ENCODE data around the gene TFIP11. TPM values are rescaled to one million over a fixed set of nuclear protein-coding genes. Genes with fewer than 3 reads are reported as not detected.
"Not testable (repeated sequence)": the region's sequence is repeated elsewhere in the genome, so short reads cannot be mapped to it uniquely, and the experiment has no call there.

The TFIP11 gene
- total RNA-seq, 1 experiment from 2014 or later, result 39.8 TPM

DNA sequence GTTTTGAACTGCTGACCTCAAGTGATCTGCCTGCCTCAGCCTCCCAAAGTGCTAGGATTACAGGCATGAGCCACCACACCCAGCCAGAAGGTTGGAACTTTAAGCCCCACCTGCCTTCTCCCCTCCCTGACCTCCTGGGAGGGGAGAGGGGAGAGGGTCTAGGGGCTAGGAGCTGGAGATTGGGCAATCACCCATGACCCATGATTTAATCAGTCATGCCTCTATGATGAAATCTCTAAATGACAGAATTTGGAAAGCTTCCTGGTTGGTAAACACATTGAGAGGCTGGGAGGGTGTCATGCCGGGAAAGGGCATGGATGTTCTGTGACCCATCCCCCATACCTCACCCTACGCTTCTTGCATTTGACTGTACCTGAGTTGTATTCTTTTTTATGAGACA is 17.1 kb upstream of the TFIP11 start:
- TF ChIP-seq, protein P1, sequence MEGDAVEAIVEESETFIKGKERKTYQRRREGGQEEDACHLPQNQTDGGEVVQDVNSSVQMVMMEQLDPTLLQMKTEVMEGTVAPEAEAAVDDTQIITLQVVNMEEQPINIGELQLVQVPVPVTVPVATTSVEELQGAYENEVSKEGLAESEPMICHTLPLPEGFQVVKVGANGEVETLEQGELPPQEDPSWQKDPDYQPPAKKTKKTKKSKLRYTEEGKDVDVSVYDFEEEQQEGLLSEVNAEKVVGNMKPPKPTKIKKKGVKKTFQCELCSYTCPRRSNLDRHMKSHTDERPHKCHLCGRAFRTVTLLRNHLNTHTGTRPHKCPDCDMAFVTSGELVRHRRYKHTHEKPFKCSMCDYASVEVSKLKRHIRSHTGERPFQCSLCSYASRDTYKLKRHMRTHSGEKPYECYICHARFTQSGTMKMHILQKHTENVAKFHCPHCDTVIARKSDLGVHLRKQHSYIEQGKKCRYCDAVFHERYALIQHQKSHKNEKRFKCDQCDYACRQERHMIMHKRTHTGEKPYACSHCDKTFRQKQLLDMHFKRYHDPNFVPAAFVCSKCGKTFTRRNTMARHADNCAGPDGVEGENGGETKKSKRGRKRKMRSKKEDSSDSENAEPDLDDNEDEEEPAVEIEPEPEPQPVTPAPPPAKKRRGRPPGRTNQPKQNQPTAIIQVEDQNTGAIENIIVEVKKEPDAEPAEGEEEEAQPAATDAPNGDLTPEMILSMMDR (IDR thresholded peaks at IDR 0.05; ENCODE audit: unreplicated experiment), result no peak
- Mint-ChIP-seq H3K9me3 (ENCODE audit: low read depth, unreplicated experiment) (no peaks in the 10 kb centered on the region), H3K27me3 (ENCODE audit: unreplicated experiment) (no peaks in the 10 kb centered on the region), H3K4me1 (ENCODE audit: low read depth, unreplicated experiment) (no peaks in the 10 kb centered on the region), H3K4me3 (ENCODE audit: low read depth, unreplicated experiment) (no peak overlapping the region), H3K36me3 (ENCODE audit: insufficient read depth, unreplicated experiment) (no peaks in the 10 kb centered on the region), H3K27ac (ENCODE audit: unreplicated experiment) (no peak overlapping the region)
- DNase-seq, result no peak
- BruUV-seq (replicated peaks), result no TSS peak
- intact Hi-C loops (cut with micrococcal nuclease; ENCODE audit: unreplicated experiment), result no loop called here
- CTCF ChIA-PET, result interaction anchor here (0.6 kb wide), 1 partner anchor 47 kb away, joined by 3 read pairs; no protein-coding TSS in a partner anchor

DNA sequence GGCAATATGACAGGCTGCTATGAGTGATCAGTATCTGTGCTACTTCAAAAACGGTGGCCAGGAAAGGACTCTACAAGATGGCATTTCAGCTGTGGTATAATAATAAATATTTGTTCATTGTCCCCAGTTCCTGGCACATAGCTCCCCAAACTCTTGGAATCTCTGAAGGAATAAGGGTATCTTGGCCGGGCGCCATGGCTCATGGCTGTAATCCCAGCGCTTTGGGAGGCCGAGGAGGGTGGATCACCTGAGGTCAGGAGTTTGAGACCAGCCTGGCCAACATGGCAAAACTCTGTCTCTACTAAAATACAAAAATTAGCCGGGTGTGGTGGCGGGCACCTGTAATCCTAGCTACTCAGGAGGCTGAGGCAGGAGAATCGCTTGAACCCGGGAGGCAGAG is 16.2 kb upstream of the TFIP11 start:
- H3K36me3 Mint-ChIP-seq (ENCODE audit: insufficient read depth, unreplicated experiment); H3K9me3 Mint-ChIP-seq (ENCODE audit: low read depth, unreplicated experiment); BruUV-seq (replicated peaks); H3K27ac Mint-ChIP-seq (ENCODE audit: unreplicated experiment); H3K27me3 Mint-ChIP-seq (ENCODE audit: unreplicated experiment); H3K4me1 Mint-ChIP-seq (ENCODE audit: low read depth, unreplicated experiment); H3K4me3 Mint-ChIP-seq (ENCODE audit: low read depth, unreplicated experiment); CTCF ChIA-PET; intact Hi-C loops (cut with micrococcal nuclease; ENCODE audit: unreplicated experiment); DNase-seq: not testable (repeated sequence)

DNA sequence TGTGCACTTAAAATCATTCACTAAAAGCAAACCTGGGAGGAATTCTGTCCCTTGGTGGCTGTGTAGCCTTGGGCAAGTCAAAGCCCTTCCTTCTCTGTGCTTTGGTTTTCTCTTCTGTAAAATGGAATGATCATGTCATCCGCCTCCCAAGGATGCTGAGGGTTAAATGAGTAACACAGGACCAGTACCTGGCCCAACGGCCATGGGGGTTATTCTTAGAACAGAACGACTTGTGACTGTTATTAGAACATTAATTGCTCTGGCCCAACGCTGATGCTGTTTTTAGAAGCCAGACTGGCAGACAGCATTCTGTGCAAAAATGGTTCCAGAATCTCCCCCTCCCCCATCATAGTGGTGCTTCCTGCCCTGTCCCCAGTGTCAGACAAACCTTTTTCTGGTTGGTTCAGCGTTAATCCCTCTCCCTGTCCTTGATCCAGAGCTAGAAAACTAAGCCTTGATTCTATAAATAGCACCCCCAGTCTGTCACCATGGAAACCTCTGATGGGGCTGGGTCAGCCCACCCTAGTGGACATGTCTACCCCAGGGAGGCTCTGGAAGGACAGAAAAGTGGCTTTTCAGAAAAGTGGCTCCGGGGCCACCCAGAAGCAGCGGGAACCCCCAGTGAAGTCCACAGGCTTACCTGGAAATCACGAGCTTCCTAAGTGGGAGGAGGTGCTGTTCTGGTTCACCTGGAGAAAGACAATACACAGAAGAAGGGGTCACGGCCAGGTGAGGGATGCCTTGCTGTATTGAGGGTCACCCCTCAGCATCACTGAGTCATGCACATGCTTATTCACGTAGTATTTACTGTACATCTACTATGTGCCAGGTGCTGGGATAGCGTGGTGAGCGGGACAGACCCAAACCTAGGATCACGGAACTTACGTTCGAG is 15.5 kb upstream of the TFIP11 start:
- no peak overlapping the region for H3K27ac Mint-ChIP-seq (ENCODE audit: unreplicated experiment)
- H3K36me3 Mint-ChIP-seq (ENCODE audit: insufficient read depth, unreplicated experiment), result no peaks in the 10 kb centered on the region
- no peak overlapping the region for H3K4me3 Mint-ChIP-seq (ENCODE audit: low read depth, unreplicated experiment)
- no peaks in the 10 kb centered on the region for H3K4me1 Mint-ChIP-seq (ENCODE audit: low read depth, unreplicated experiment)
- no peaks in the 10 kb centered on the region for H3K27me3 Mint-ChIP-seq (ENCODE audit: unreplicated experiment)
- no peak for DNase-seq
- BruUV-seq (replicated peaks), result no TSS peak
- TF ChIP-seq, protein P1 (IDR thresholded peaks at IDR 0.05; ENCODE audit: unreplicated experiment), result no peak
- CTCF ChIA-PET, result no interaction called here
- H3K9me3 Mint-ChIP-seq (ENCODE audit: low read depth, unreplicated experiment), result no peaks in the 10 kb centered on the region
- intact Hi-C loops (cut with micrococcal nuclease; ENCODE audit: unreplicated experiment), result no loop called here

DNA sequence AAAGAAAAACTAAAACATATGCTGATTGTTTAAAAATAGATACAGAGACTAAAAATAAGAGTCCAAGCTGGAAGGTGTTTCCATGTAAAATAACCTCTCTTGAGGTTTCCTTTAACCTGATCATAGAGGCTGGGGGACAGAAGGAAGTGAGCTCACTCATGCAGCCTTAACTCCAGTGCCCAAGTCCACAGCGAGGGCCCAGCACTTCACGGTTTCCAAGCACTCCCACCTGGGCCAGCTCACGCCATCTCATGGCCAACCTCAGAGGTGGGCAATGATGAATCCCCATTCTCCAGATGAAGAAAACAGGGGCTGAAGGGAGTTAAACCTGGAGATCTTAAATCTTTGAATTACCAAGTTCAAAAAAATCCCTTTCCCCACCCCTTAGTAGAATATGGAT is 14.9 kb upstream of the TFIP11 start:
- intact Hi-C loops (cut with micrococcal nuclease; ENCODE audit: unreplicated experiment), result no loop called here
- no peak for DNase-seq
- CTCF ChIA-PET, result no interaction called here
- Mint-ChIP-seq H3K9me3 (ENCODE audit: low read depth, unreplicated experiment) (no peaks in the 10 kb centered on the region), H3K27me3 (ENCODE audit: unreplicated experiment) (no peaks in the 10 kb centered on the region), H3K4me3 (ENCODE audit: low read depth, unreplicated experiment) (no peak overlapping the region), H3K36me3 (ENCODE audit: insufficient read depth, unreplicated experiment) (no peaks in the 10 kb centered on the region), H3K4me1 (ENCODE audit: low read depth, unreplicated experiment) (no peaks in the 10 kb centered on the region), H3K27ac (ENCODE audit: unreplicated experiment) (no peak overlapping the region)
- no TSS peak for BruUV-seq (replicated peaks)
- TF ChIP-seq, protein P1 (IDR thresholded peaks at IDR 0.05; ENCODE audit: unreplicated experiment), result no peak

DNA sequence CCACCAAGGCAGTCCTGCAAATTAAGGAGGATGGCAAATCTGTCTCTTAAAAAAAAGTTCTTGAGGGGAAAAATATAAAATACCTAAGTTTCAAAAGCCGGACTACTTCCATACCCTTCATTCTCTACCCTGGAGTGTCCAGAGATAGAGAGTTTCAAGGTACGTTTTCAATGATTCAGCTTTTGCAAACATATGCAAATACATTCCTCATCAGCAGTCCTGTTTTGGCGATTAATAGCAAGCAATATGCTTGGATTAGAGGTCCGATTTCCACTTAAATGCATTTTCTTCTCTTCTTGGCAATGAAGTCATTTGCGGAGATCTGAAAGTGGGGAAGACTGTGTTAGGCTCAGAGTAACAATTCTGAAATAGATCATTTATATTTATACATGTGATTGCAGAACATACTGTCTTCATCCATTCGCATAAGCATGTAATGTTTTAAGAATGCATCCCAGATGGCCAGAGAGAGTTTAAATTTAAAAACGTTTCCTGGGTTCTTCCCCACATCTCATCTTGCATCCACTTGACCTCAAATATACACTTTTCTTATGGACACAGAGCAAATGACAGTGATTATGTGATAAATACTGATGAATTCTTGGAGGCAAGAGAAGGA is 13.8 kb upstream of the TFIP11 start:
- Mint-ChIP-seq H3K4me3 (ENCODE audit: low read depth, unreplicated experiment) (no peak overlapping the region), H3K9me3 (ENCODE audit: low read depth, unreplicated experiment) (no peaks in the 10 kb centered on the region), H3K36me3 (ENCODE audit: insufficient read depth, unreplicated experiment) (no peaks in the 10 kb centered on the region), H3K27me3 (ENCODE audit: unreplicated experiment) (no peaks in the 10 kb centered on the region), H3K4me1 (ENCODE audit: low read depth, unreplicated experiment) (no peaks in the 10 kb centered on the region), H3K27ac (ENCODE audit: unreplicated experiment) (no peak overlapping the region)
- intact Hi-C loops (cut with micrococcal nuclease; ENCODE audit: unreplicated experiment), result no loop called here
- TF ChIP-seq, protein P1 (IDR thresholded peaks at IDR 0.05; ENCODE audit: unreplicated experiment), result no peak
- DNase-seq, result no peak
- BruUV-seq (replicated peaks), result no TSS peak
- CTCF ChIA-PET, result no interaction called here
